C4-2B (cell line): Measurements from ENCODE around the gene TSPEAR.

ENCODE experiments used
- ZFX ChIP-seq: fragments of 450-650 bp; IDR thresholded peaks from 2 replicates; pipeline ENCODE4 v1.6.1; 2017
- TF ChIP-seq, protein P1 (sequence below): fragments of 450-650 bp; conservative IDR thresholded peaks from 2 replicates; pipeline ENCODE4 v1.5.1; 2017; ENCODE audit warnings: mild to moderate bottlenecking

DNA sequence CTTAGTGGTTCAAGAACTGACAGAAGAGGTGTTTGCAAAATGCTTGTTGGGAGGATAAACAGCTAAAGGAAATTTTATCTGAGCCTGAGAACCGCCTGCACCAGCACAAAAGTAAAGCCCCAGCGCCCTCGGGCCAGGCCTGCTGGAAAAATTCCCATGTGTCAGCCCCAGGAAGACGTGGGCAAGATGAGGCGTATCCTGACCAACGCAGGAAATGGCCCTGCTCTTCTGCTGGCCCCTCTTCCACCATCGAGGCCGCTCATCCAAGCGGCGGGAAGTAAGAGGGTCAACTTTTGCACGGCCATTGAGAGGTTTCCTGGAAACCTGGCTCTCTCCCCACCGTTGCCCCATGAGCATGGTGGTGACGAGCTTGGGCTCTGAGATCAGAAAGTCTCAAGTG is 216.4 kb downstream of the TSPEAR start:
- TF ChIP-seq, protein P1, sequence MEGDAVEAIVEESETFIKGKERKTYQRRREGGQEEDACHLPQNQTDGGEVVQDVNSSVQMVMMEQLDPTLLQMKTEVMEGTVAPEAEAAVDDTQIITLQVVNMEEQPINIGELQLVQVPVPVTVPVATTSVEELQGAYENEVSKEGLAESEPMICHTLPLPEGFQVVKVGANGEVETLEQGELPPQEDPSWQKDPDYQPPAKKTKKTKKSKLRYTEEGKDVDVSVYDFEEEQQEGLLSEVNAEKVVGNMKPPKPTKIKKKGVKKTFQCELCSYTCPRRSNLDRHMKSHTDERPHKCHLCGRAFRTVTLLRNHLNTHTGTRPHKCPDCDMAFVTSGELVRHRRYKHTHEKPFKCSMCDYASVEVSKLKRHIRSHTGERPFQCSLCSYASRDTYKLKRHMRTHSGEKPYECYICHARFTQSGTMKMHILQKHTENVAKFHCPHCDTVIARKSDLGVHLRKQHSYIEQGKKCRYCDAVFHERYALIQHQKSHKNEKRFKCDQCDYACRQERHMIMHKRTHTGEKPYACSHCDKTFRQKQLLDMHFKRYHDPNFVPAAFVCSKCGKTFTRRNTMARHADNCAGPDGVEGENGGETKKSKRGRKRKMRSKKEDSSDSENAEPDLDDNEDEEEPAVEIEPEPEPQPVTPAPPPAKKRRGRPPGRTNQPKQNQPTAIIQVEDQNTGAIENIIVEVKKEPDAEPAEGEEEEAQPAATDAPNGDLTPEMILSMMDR, result no peak
- TF ChIP-seq ZFX, result no peak
